IMR-90 (cell line): ENCODE results near the gene CCNK. TPM values are rescaled to one million over a fixed set of nuclear protein-coding genes. Genes with fewer than 3 reads are reported as not detected.

Source experiments
- ATAC-seq: fragments of 200-7000 bp; cut with Tn5 transposase; 2 replicates; pipeline ENCODE4 v1.9.1; 2020; ENCODE audit warnings: low read depth, mild to moderate bottlenecking, moderate library complexity
- BruUV-seq: library from RNA; stranded (reverse); fragments of 400-500 nt; replicated peaks from 2 replicates; lab custom pipeline; 2021; lab: Mats Ljungman, UMichigan
- CTCF ChIA-PET: fragments of 300-600 bp; formaldehyde crosslinking; extraction: SDS; loops from one replicate; lab custom pipeline; 2021; ENCODE audit warnings: antibody characterized with exemption; lab: Yijun Ruan, JAX
- POLR2A ChIA-PET: fragments of 300-600 bp; sonication (Branson Sonifier 250); formaldehyde crosslinking; loops from one replicate; lab custom pipeline; 2022; ENCODE audit warnings: antibody characterized with exemption; ENCODE audit not compliant: unreplicated experiment; lab: Charles Lee
- DNase-seq: peaks from one replicate; pipeline ENCODE4 v3.0.0; 2013
- H2AFZ ChIP-seq: replicated peaks from 2 replicates; pipeline ENCODE3; 2013; ENCODE audit warnings: low read length, mild to moderate bottlenecking; ENCODE audit not compliant: poor library complexity
- H2AK5ac ChIP-seq: 2 replicates; pipeline ENCODE4 v1.6.1; 2013; ENCODE audit warnings: low read depth, low read length, inconsistent platforms
- H2AK9ac ChIP-seq: replicated peaks from 2 replicates; pipeline ENCODE3; 2013; ENCODE audit warnings: mild to moderate bottlenecking, low read depth, low read length, moderate library complexity; ENCODE audit not compliant: poor library complexity
- H2BK120ac ChIP-seq: 2 replicates; pipeline ENCODE4 v1.6.1; 2013; ENCODE audit warnings: low read depth, low read length, inconsistent platforms
- H2BK15ac ChIP-seq: 3 replicates; pipeline ENCODE4 v1.6.1; 2013; ENCODE audit warnings: low read depth, low read length, inconsistent platforms
- H2BK20ac ChIP-seq: 2 replicates; pipeline ENCODE4 v1.6.1; 2013; ENCODE audit warnings: low read depth, mild to moderate bottlenecking, inconsistent platforms, low read length, moderate library complexity
- H2BK5ac ChIP-seq: 2 replicates; pipeline ENCODE4 v1.6.1; 2013; ENCODE audit warnings: mild to moderate bottlenecking, low read depth, low read length, inconsistent platforms; ENCODE audit not compliant: poor library complexity, severe bottlenecking
- H3K14ac ChIP-seq: replicated peaks from 2 replicates; pipeline ENCODE4 v1.6.1; 2013; ENCODE audit warnings: low read depth, low read length, inconsistent platforms
- H3K18ac ChIP-seq: 2 replicates; pipeline ENCODE4 v1.6.1; 2013; ENCODE audit warnings: low read depth, low read length, control low read depth
- H3K23ac ChIP-seq: 2 replicates; pipeline ENCODE4 v1.6.1; 2013; ENCODE audit warnings: low read depth, low read length, inconsistent platforms
- H3K27ac ChIP-seq: 2 replicates; pipeline ENCODE4 v1.5.1; 2013; ENCODE audit warnings: mild to moderate bottlenecking, control low read depth, low read length; ENCODE audit not compliant: insufficient read depth
- H3K27me3 ChIP-seq: 2 replicates; pipeline ENCODE4 v1.6.1; 2013; ENCODE audit warnings: low read length; ENCODE audit not compliant: control insufficient read depth, insufficient read depth
- H3K36me3 ChIP-seq: 2 replicates; pipeline ENCODE4 v1.6.1; 2013; ENCODE audit warnings: low read length, mixed read lengths; ENCODE audit not compliant: control insufficient read depth, insufficient read depth
- H3K4ac ChIP-seq: 2 replicates; pipeline ENCODE4 v1.6.1; 2013; ENCODE audit warnings: low read depth, low read length, inconsistent platforms
- H3K4me1 ChIP-seq: 2 replicates; pipeline ENCODE4 v1.6.1; 2013; ENCODE audit warnings: low read length, mixed read lengths; ENCODE audit not compliant: control insufficient read depth, insufficient read depth
- H3K4me2 ChIP-seq: 2 replicates; pipeline ENCODE4 v1.6.1; 2013; ENCODE audit warnings: low read depth, mild to moderate bottlenecking, control low read depth, low read length, moderate library complexity
- H3K4me3 ChIP-seq: 2 replicates; pipeline ENCODE4 v1.5.1; 2013; ENCODE audit warnings: low read depth, mild to moderate bottlenecking, control low read depth, low read length, moderate library complexity; ENCODE audit not compliant: insufficient read depth
- H3K56ac ChIP-seq: 2 replicates; pipeline ENCODE4 v1.6.1; 2013; ENCODE audit warnings: low read length, inconsistent platforms; ENCODE audit not compliant: insufficient read depth; ENCODE audit errors: extremely low read depth
- H3K79me1 ChIP-seq, 2 experiments: 2 replicates each; pipeline ENCODE4 v1.6.1; 2013; ENCODE audit warnings: low read length in 2 of 2, inconsistent platforms in 1 of 2, low read depth in 1 of 2
- H3K9ac ChIP-seq: 2 replicates; pipeline ENCODE4 v1.6.1; 2013; ENCODE audit warnings: low read depth, low read length, control low read depth
- H3K9me1 ChIP-seq: 2 replicates; pipeline ENCODE4 v1.6.1; 2013; ENCODE audit warnings: low read length, inconsistent platforms; ENCODE audit not compliant: insufficient read depth
- H3K9me3 ChIP-seq: 2 replicates; pipeline ENCODE4 v1.6.1; 2013; ENCODE audit warnings: low read length; ENCODE audit not compliant: control insufficient read depth, insufficient read depth
- H4K20me1 ChIP-seq: 2 replicates; pipeline ENCODE4 v1.6.1; 2013; ENCODE audit warnings: low read length, inconsistent platforms; ENCODE audit not compliant: insufficient read depth
- H4K5ac ChIP-seq: 2 replicates; pipeline ENCODE4 v1.6.1; 2013; ENCODE audit warnings: mild to moderate bottlenecking, low read depth, low read length, control low read depth
- H4K8ac ChIP-seq, 2 experiments: 2 replicates each; pipeline ENCODE4 v1.6.1; 2013; ENCODE audit warnings: low read depth in 2 of 2, low read length in 2 of 2, control low read depth in 1 of 2, inconsistent platforms in 1 of 2
- H4K91ac ChIP-seq: 2 replicates; pipeline ENCODE4 v1.6.1; 2013; ENCODE audit warnings: low read depth, low read length, inconsistent platforms; ENCODE audit not compliant: insufficient read depth
- BHLHE40 ChIP-seq: fragments of 150-350 bp; IDR thresholded peaks from 2 replicates; pipeline ENCODE4 v1.6.1; 2016; ENCODE audit warnings: mild to moderate bottlenecking, low read depth, low read length
- CEBPB ChIP-seq: IDR thresholded peaks from 2 replicates; pipeline ENCODE4 v1.6.1; 2012; ENCODE audit warnings: low read depth, low read length, improper control_type of control experiment
- FOS ChIP-seq: fragments of 150-350 bp; IDR thresholded peaks from 2 replicates; pipeline ENCODE4 v1.6.1; 2016; ENCODE audit warnings: low read depth, low read length
- MAFK ChIP-seq: IDR thresholded peaks from 2 replicates; pipeline ENCODE4 v1.6.1; 2012; ENCODE audit warnings: low read depth, low read length, improper control_type of control experiment
- MAZ ChIP-seq: IDR thresholded peaks from 2 replicates; pipeline ENCODE4 v1.6.1; 2012; ENCODE audit warnings: low read depth, mild to moderate bottlenecking, low read length, improper control_type of control experiment, moderate library complexity, borderline replicate concordance
- MXI1 ChIP-seq: IDR thresholded peaks from 2 replicates; pipeline ENCODE4 v1.6.1; 2012; ENCODE audit warnings: low read depth, mild to moderate bottlenecking, low read length, moderate library complexity, borderline replicate concordance
- RAD21 ChIP-seq: IDR thresholded peaks from 2 replicates; pipeline ENCODE4 v1.6.1; 2012; ENCODE audit warnings: low read length, improper control_type of control experiment
- RCOR1 ChIP-seq: IDR thresholded peaks from 2 replicates; pipeline ENCODE4 v1.6.1; 2012; ENCODE audit warnings: mild to moderate bottlenecking, low read length, improper control_type of control experiment; ENCODE audit not compliant: insufficient replicate concordance
- WGBS, 2 experiments: methylation state at CpG; one replicate each; pipeline versions ENCODE4 v1.1.5 to v1.1.7; 2013; ENCODE audit warnings: missing lambda C conversion rate in 2 of 2; ENCODE audit not compliant: insufficient read length in 1 of 2; ENCODE audit errors: extremely low coverage in 2 of 2; 5-methylcytosine and 5-hydroxymethylcytosine counted together
- dilution Hi-C: fragments of 300-500 bp; cut with HindIII; formaldehyde crosslinking; loops from one replicate; pipeline ENCODE4 v1.14.3; 2018; ENCODE audit warnings: low sequenced_read_pairs; ENCODE audit not compliant: unreplicated experiment
- in situ Hi-C: fragments of 300-500 bp; cut with MboI; formaldehyde crosslinking; loops from 3 replicates; pipeline ENCODE4 v1.14.3; 2019; ENCODE audit warnings: low sequenced_read_pairs, inconsistent platforms, mixed read lengths
- intact Hi-C: fragments of 100-400 bp; cut with micrococcal nuclease; formaldehyde crosslinking; loops from 2 replicates; pipeline ENCODE4 v1.10.0; 2022
- polyA plus RNA-seq, 3 experiments: library from polyadenylated mRNA; depleted of rRNA; stranded (reverse); fragments of >200 nt; gene quantifications; 2 replicates each; pipeline ENCODE4 v1.2.3, GENCODE V29; 2012; ENCODE audit warnings: low replicate concordance in 1 of 3
- total RNA-seq: library from RNA; depleted of rRNA; stranded (reverse); fragments of >200 nt; gene quantifications from 2 replicates; pipeline ENCODE4 v1.2.3, GENCODE V29; 2012
- TF ChIP-seq, protein P1 (sequence below): conservative IDR thresholded peaks from 2 replicates; pipeline ENCODE4 v1.5.1; 2012; ENCODE audit warnings: mild to moderate bottlenecking, low read depth, low read length, improper control_type of control experiment

Gene CCNK
- total and polyA plus RNA-seq, 2 of the 4 experiments (the other 2 are of a cell fraction): 18.8 to 38.3 TPM

GRCh38 chr14:99468836-99469592 lies 12.2 kb upstream of the CCNK start:
- TF ChIP-seq, protein P1, sequence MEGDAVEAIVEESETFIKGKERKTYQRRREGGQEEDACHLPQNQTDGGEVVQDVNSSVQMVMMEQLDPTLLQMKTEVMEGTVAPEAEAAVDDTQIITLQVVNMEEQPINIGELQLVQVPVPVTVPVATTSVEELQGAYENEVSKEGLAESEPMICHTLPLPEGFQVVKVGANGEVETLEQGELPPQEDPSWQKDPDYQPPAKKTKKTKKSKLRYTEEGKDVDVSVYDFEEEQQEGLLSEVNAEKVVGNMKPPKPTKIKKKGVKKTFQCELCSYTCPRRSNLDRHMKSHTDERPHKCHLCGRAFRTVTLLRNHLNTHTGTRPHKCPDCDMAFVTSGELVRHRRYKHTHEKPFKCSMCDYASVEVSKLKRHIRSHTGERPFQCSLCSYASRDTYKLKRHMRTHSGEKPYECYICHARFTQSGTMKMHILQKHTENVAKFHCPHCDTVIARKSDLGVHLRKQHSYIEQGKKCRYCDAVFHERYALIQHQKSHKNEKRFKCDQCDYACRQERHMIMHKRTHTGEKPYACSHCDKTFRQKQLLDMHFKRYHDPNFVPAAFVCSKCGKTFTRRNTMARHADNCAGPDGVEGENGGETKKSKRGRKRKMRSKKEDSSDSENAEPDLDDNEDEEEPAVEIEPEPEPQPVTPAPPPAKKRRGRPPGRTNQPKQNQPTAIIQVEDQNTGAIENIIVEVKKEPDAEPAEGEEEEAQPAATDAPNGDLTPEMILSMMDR: no peak
- no peak for TF ChIP-seq MAFK
- TF ChIP-seq FOS: no peak
- TF ChIP-seq RAD21: no peak
- TF ChIP-seq MXI1: no peak
- TF ChIP-seq BHLHE40: no peak
- no peak for TF ChIP-seq MAZ
- TF ChIP-seq CEBPB: no peak
- TF ChIP-seq RCOR1: no peak
- H3K56ac ChIP-seq: no peak overlapping the region
- in situ Hi-C loops (no loop called here), dilution Hi-C loops (no loop called here), intact Hi-C loops (no loop called here)
- H2AFZ ChIP-seq: no peak overlapping the region
- H3K27me3 ChIP-seq: no peaks in the 10 kb centered on the region
- H2BK5ac ChIP-seq: no peak overlapping the region
- peaks cover 3% of the 10 kb centered on the region for H3K4me1 ChIP-seq
- POLR2A ChIA-PET: no interaction called here
- H2BK20ac ChIP-seq: no peak overlapping the region
- H4K91ac ChIP-seq: no peak overlapping the region
- peaks cover 7% of the 10 kb centered on the region for H3K36me3 ChIP-seq
- no peak overlapping the region for H4K8ac ChIP-seq
- H4K20me1 ChIP-seq: peaks cover 59% of the 10 kb centered on the region
- H3K23ac ChIP-seq: no peak overlapping the region
- no peak overlapping the region for H3K4me3 ChIP-seq
- CTCF ChIA-PET: no interaction called here
- peaks cover 22% of the 10 kb centered on the region for H3K9me1 ChIP-seq
- H3K79me1 ChIP-seq: peaks cover 32 to 76% of the 10 kb centered on the region in 2 experiments
- no peaks in the 10 kb centered on the region for H3K9me3 ChIP-seq
- H4K5ac ChIP-seq: no peak overlapping the region
- whole genome bisulfite sequencing, 2 experiments: 40% methylated on average over 1 of the region's 8 CpGs; no CpG with 5 or more reads in 1 of the 2 experiments
- H3K27ac ChIP-seq: no peak overlapping the region
- H3K14ac ChIP-seq: no peak overlapping the region
- no peak overlapping the region for H3K9ac ChIP-seq
- H2AK9ac ChIP-seq: no peak overlapping the region
- no TSS peak for BruUV-seq
- DNase-seq: peak; percentile 32
- H2AK5ac ChIP-seq: no peak overlapping the region
- no peak overlapping the region for H2BK15ac ChIP-seq
- ATAC-seq: no peak
- no peak overlapping the region for H2BK120ac ChIP-seq
- no peak overlapping the region for H3K4ac ChIP-seq
- H3K4me2 ChIP-seq: no peak overlapping the region
- H3K18ac ChIP-seq: no peak overlapping the region
